ENCODE measurements around the gene NUBPL.

The NUBPL gene

GRCh38 chr14:31550589-31550988 lies 10.6 kb upstream of the NUBPL start:
- no peak for TF ChIP-seq MAX (IDR thresholded peaks at IDR 0.05; ENCODE audit: low read depth, low read length)
- TF ChIP-seq MYC (IDR thresholded peaks at IDR 0.05; ENCODE audit: low read depth, low read length) = no peak
- no peak for TF ChIP-seq CTCF (IDR thresholded peaks at IDR 0.05; ENCODE audit: low read depth, low read length)
- no peak for TF ChIP-seq POLR2A (IDR thresholded peaks at IDR 0.05; ENCODE audit: extremely low read depth, insufficient read length)
- no peak overlapping the region for H3K4me3 ChIP-seq (ENCODE audit: low read depth, low read length)
- no peak for DNase-seq (ENCODE audit: low read depth)

GRCh38 chr14:31556191-31556590 lies 5.0 kb upstream of the NUBPL start:
- TF ChIP-seq POLR2A (IDR thresholded peaks at IDR 0.05; ENCODE audit: extremely low read depth, insufficient read length) = no peak
- TF ChIP-seq MYC (IDR thresholded peaks at IDR 0.05; ENCODE audit: low read depth, low read length) = no peak
- TF ChIP-seq CTCF (IDR thresholded peaks at IDR 0.05; ENCODE audit: low read depth, low read length) = no peak
- no peak for TF ChIP-seq MAX (IDR thresholded peaks at IDR 0.05; ENCODE audit: low read depth, low read length)
- H3K4me3 ChIP-seq (ENCODE audit: low read depth, low read length) = no peak overlapping the region
- DNase-seq (ENCODE audit: low read depth) = no peak

GRCh38 chr14:31559939-31560338 lies 1.3 kb upstream of the NUBPL start:
- no peak for DNase-seq (ENCODE audit: low read depth)
- no peak for TF ChIP-seq MAX (IDR thresholded peaks at IDR 0.05; ENCODE audit: low read depth, low read length)
- TF ChIP-seq POLR2A (IDR thresholded peaks at IDR 0.05; ENCODE audit: extremely low read depth, insufficient read length) = no peak
- no peak for TF ChIP-seq CTCF (IDR thresholded peaks at IDR 0.05; ENCODE audit: low read depth, low read length)
- no peak for TF ChIP-seq MYC (IDR thresholded peaks at IDR 0.05; ENCODE audit: low read depth, low read length)
- H3K4me3 ChIP-seq (ENCODE audit: low read depth, low read length) = no peak overlapping the region

- DNase-seq (ENCODE audit: low read depth) = no peak
- TF ChIP-seq MAX (IDR thresholded peaks at IDR 0.05; ENCODE audit: low read depth, low read length) (no peak), POLR2A (IDR thresholded peaks at IDR 0.05; ENCODE audit: extremely low read depth, insufficient read length) (no peak), MYC (IDR thresholded peaks at IDR 0.05; ENCODE audit: low read depth, low read length) (no peak), CTCF (IDR thresholded peaks at IDR 0.05; ENCODE audit: low read depth, low read length) (no peak)
- H3K4me3 ChIP-seq (ENCODE audit: low read depth, low read length) = peak overlapping the region; percentile 87
These were observed 447 bp upstream of the NUBPL start for GRCh38 chr14:31560759-31561154.

- no peak for DNase-seq (ENCODE audit: low read depth)
- TF ChIP-seq POLR2A (IDR thresholded peaks at IDR 0.05; ENCODE audit: extremely low read depth, insufficient read length) (no peak), MYC (IDR thresholded peaks at IDR 0.05; ENCODE audit: low read depth, low read length) (no peak), MAX (IDR thresholded peaks at IDR 0.05; ENCODE audit: low read depth, low read length) (no peak), CTCF (IDR thresholded peaks at IDR 0.05; ENCODE audit: low read depth, low read length) (no peak)
These were observed 3.0 kb downstream of the NUBPL start for GRCh38 chr14:31564194-31564593.

GRCh38 chr14:31566456-31566855 lies 5.3 kb downstream of the NUBPL start:
- TF ChIP-seq POLR2A (IDR thresholded peaks at IDR 0.05; ENCODE audit: extremely low read depth, insufficient read length) = no peak
- no peak for TF ChIP-seq MAX (IDR thresholded peaks at IDR 0.05; ENCODE audit: low read depth, low read length)
- no peak for TF ChIP-seq MYC (IDR thresholded peaks at IDR 0.05; ENCODE audit: low read depth, low read length)
- TF ChIP-seq CTCF (IDR thresholded peaks at IDR 0.05; ENCODE audit: low read depth, low read length) = no peak
- H3K4me3 ChIP-seq (ENCODE audit: low read depth, low read length) = no peak overlapping the region
- no peak for DNase-seq (ENCODE audit: low read depth)

More at GRCh38 chr14:31564194-31564593, 3.0 kb downstream of the NUBPL start:
- no peak overlapping the region for H3K4me3 ChIP-seq (ENCODE audit: low read depth, low read length)
